GM12874 (cell line): Measurements from ENCODE around the gene SLA2.

Experiments
- CTCF ChIP-seq: IDR thresholded peaks from 2 replicates; pipeline ENCODE4 v1.5.1; 2011; ENCODE audit warnings: low read depth, mild to moderate bottlenecking, control low read depth, low read length, moderate library complexity; ENCODE audit not compliant: insufficient read depth

The SLA2 gene

GRCh38 chr20:36677422-36677771 lies 31.4 kb upstream of the SLA2 start:
- no peak for TF ChIP-seq CTCF

- no peak for TF ChIP-seq CTCF
These were observed 30.9 kb upstream of the SLA2 start for GRCh38 chr20:36676701-36677421.

GRCh38 chr20:36672991-36673390 lies 27.0 kb upstream of the SLA2 start:
- TF ChIP-seq CTCF: no peak

- TF ChIP-seq CTCF: no peak
These were observed 24.8 kb upstream of the SLA2 start for GRCh38 chr20:36670665-36671357.

GRCh38 chr20:36666181-36666740 lies 20.3 kb upstream of the SLA2 start:
- no peak for TF ChIP-seq CTCF

GRCh38 chr20:36663031-36663430 lies 17.0 kb upstream of the SLA2 start:
- TF ChIP-seq CTCF: no peak

GRCh38 chr20:36658300-36658699 lies 12.3 kb upstream of the SLA2 start:
- TF ChIP-seq CTCF: no peak
